HG02870 (cell line): ENCODE data around the gene GALP.
"Not testable (repeated sequence)": the region's sequence is repeated elsewhere in the genome, so short reads cannot be mapped to it uniquely, and the experiment has no call there.

Source experiments
- ATAC-seq: cut with Tn5 transposase; IDR thresholded peaks from one replicate; pipeline ENCODE4 v1.9.1; 2021; ENCODE audit warnings: mild to moderate bottlenecking, moderate library complexity; ENCODE audit not compliant: unreplicated experiment

Gene GALP

GRCh38 chr19:56177564-56178243 is 1.9 kb downstream of the GALP start:
- no peak for ATAC-seq

GRCh38 chr19:56189785-56190184 is 14.0 kb downstream of the GALP start:
- no peak for ATAC-seq

- no peak for ATAC-seq
These were observed 15.3 kb downstream of the GALP start for GRCh38 chr19:56191115-56191514.

GRCh38 chr19:56191711-56192110 is 15.9 kb downstream of the GALP start:
- ATAC-seq, result no peak

DNA sequence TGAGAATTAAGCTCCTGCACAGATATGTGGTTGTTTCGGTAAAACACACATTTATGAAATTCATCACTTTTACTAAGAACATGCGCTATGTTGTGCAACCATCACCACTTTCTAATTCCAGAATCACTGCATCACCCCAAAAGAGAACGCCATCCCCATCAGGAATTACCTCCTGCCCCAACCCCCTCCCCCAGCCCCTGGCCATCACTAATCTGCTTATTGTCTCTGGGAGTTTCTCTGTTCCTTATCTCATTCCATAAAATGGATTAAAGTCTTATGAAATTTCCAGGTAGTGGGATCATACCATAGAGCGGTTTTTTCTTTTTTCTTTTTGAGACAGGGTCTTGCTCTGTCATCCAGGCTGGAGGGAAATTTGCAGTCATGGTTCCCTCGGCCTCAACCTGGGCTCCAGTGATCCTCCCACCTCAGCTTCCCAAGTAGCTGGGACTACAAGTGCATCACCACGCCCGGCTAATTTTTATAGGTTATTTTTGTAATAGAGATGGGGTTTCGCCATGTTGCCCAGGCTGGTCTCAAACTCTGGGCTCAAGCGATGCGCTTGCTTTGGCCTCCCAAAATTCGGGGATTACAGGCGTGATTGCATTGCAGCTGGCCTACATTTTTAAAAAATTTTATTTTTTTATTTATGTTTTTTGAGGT is 18.3 kb downstream of the GALP start:
- ATAC-seq, result no peak

DNA sequence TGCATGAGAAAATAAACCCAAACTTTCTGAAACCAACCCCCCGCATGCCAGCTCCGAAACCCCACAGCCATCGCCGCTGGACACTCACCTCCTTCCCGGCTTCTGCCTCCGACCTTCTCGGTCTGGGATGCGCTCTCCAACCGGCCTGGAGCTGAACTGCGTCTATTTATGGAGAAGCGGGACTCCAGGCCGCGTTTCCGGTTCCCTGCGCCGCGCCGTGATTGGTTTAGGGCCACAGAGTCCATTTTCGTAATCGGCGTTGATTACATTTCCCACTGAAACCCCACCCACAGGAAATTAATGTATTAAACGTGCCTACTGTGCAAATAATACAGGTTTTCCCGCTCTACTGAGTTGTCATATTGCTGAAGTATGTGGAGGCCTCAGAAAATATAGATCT is 21.8 kb downstream of the GALP start, which contains the start of gene ZSCAN5B:
ZSCAN5B (minus strand) TSS at position 138 of the 400 bp plus-strand sequence. CDS start 4,731 bp downstream, outside the sequence.
- not testable (repeated sequence) for ATAC-seq

DNA sequence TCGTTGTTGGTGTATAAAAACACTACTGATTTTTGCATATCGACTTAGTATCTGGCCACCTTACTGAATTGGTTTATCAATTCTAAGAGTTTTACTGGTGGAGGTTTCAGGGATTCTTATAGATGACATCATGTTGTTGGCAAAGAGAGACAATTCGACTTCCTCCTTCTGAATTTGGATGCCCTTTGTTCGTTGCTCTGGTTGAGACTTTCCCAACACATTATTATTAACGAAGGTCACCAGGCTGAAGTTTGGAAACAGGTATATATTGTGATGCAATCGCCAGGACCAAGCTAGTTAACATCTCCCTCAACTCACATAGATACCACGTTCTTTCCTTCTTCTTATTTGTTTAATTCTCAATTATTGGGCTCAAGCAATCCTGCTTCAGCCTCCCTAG is 23.9 kb downstream of the GALP start:
- ATAC-seq, result no peak

GRCh38 chr19:56201973-56202372 is 26.2 kb downstream of the GALP start, which contains the start of gene ZSCAN5C:
Gene ZSCAN5C (plus strand): TSS chr19:56202273. CDS start chr19:56205914, 3,641 bp downstream.
- ATAC-seq, result no peak

DNA sequence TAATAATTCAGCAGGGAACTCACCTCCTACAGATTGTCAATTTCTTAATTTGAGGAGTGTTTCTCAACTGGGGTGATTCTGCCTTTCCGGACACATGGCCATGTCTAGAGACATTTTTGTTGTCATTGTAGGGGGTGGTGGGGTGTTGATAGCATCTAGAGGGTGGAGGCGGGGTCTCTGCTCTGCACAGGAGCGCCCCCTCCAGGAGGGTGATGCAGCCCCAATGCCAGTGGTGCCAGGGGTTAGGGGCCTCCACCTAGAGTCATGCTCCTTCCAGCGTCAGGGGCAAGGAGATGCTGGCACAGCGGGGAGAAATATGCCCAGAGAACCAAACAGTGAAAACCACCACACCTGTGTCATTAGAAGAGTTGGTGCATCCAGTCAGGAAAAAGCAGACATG is 31.8 kb downstream of the GALP start:
- ATAC-seq, result not testable (repeated sequence)

- ATAC-seq, result no peak
These were observed 33.3 kb downstream of the GALP start for GRCh38 chr19:56209091-56209490.

DNA sequence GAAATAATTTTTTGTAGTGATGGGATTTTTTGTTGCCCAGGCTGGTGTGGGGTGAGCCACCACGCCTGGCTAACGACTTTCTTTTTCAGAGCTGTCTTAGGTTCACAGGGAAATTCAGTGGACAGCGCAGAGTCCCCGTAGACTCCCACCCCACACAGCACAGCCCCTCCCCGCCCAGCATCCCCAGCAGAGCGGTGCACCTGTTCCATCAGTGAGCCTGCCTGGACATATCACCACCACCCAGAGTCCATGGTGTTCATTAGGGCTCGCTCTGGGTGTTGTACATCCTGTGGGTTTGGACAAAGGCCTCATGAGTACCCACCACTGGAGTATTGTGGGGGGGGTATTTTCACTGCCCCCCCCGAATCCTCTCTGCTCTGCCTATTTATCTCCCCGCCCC is 34.2 kb downstream of the GALP start:
- ATAC-seq, result not testable (repeated sequence)

GRCh38 chr19:56211718-56212117 is 35.9 kb downstream of the GALP start:
- no peak for ATAC-seq

DNA sequence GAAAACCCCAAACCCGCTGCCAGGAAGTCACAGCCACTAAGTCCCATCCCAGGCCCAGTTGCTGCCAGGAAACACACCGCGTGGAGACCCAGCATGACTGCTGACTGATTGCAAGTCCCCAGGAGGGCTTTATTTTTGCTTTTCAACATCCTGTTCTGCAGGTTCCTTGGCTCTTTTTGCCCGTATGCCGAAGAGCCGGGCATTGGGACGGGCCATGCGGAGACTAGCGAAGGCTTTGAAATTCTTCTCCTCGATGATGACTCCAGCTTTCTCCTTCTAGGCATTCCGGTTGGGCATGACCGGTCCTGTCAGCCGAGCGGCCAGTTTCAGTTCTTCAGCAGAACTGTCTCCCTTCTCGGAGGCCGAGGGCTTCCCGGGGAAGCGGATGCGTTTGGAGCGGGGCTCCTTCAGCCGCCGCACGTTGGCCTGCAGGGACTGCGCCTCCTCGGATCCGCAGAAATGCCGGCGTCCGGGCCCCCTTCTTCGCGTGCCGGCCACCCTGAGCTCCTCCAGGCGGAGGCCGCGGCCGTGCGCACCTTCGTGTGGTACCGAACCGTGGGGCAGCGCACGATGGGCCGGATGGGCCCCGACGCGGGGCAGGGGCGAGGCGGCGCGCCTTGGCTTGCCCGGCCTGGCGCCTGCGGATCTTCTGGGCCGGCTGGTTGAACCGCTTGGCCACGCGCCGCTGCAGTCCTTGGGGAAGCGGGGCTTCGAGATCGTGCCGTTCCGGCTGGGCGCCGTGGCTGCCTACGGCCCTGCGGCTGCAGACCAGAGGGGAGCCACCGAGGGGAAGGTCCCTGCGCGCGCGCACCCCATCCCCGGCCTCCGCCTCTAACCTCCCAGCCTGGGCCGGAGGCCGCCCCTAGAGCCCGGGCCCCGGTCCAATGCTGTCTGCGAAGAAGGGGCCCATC is 41.5 kb downstream of the GALP start:
- no peak for ATAC-seq

DNA sequence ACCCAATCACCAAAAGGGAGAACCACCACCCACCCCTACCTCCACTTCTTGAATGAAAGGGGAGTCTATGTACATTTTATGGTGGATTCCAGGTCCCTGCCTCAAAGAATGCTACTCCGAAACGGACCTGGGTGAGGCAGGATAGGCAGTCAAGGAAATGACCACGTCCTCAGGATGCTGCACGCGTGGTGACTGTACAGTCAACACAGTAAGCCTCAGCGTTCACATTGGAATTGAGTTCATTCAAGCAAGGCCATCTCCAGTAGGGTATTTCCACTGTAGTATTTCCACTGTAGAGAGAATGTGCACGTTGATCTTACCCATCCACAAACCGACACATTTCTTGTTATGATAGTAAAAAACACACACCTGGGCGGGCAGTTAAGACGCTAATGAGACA is 43.2 kb downstream of the GALP start:
- ATAC-seq, result no peak

- not testable (repeated sequence) for ATAC-seq
These were observed 45.6 kb downstream of the GALP start for GRCh38 chr19:56221442-56221841.

- ATAC-seq, result no peak
These were observed 46.0 kb downstream of the GALP start for GRCh38 chr19:56221851-56222250.

DNA sequence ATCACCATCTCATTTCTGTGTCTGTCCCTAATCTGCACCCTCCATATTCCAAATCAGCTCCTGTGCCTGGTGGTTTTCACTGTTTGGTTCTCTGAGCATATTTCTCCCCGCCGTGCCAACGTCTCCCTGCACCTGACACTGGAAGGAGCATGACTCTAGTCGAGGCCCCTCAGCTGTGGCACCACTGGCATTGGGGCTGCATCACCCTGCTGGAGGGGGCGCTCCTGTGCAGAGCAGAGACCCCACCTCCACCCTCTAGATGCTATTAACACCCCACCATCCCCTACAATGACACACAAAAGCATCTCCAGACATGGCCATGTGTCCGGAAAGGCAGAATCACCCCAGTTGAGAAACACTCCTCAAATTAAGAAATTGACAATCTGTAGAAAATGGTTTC is 47.1 kb downstream of the GALP start:
- no peak for ATAC-seq

DNA sequence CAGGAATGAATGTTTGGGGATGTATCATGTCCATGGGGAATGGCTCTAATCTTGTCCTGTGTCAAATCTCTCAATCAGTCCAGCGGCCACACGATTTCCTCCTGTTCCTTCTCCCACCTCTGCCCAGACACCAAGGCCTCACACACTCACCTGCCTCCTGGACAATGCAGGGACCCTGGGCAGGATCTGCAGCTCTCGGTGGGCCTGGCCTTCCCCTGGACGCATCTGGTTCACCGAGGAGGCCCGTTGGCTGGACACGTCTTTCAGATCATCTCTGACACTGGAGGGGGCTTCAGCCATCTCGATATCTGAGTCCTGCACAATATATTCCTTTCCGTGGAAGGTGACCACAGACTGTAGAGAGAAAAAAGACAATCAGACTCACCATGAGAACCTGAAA is 47.7 kb downstream of the GALP start:
- ATAC-seq, result no peak
